IPS-18a (cell line): ENCODE results near the gene ARFGAP3.

Source experiments
- H3K27ac ChIP-seq: one replicate; pipeline ENCODE4 v1.5.1; 2013; ENCODE audit warnings: low read length
- H3K27me3 ChIP-seq: one replicate; pipeline ENCODE4 v1.6.1; 2013; ENCODE audit warnings: mild to moderate bottlenecking, low read length; ENCODE audit not compliant: control insufficient read depth, insufficient read depth
- H3K36me3 ChIP-seq: one replicate; pipeline ENCODE4 v1.6.1; 2013; ENCODE audit warnings: low read depth, low read length; ENCODE audit not compliant: control insufficient read depth
- H3K4me1 ChIP-seq: one replicate; pipeline ENCODE4 v1.6.1; 2013; ENCODE audit warnings: low read depth, low read length; ENCODE audit not compliant: control insufficient read depth
- H3K4me3 ChIP-seq: one replicate; pipeline ENCODE4 v1.5.1; 2013; ENCODE audit warnings: low read length
- H3K9ac ChIP-seq: one replicate; pipeline ENCODE4 v1.6.1; 2013; ENCODE audit warnings: mild to moderate bottlenecking, low read length, moderate library complexity
- H3K9me3 ChIP-seq: one replicate; pipeline ENCODE4 v1.6.1; 2013; ENCODE audit warnings: low read depth, low read length; ENCODE audit not compliant: control insufficient read depth

The ARFGAP3 gene

GRCh38 chr22:42881982-42882656 lies 25.0 kb upstream of the ARFGAP3 start:
- H3K27ac ChIP-seq = no peak overlapping the region
- no peaks in the 10 kb centered on the region for H3K9me3 ChIP-seq
- no peaks in the 10 kb centered on the region for H3K27me3 ChIP-seq
- H3K4me3 ChIP-seq = no peak overlapping the region
- H3K4me1 ChIP-seq = no peaks in the 10 kb centered on the region
- H3K9ac ChIP-seq = no peak overlapping the region
- peaks cover 31% of the 10 kb centered on the region for H3K36me3 ChIP-seq

DNA sequence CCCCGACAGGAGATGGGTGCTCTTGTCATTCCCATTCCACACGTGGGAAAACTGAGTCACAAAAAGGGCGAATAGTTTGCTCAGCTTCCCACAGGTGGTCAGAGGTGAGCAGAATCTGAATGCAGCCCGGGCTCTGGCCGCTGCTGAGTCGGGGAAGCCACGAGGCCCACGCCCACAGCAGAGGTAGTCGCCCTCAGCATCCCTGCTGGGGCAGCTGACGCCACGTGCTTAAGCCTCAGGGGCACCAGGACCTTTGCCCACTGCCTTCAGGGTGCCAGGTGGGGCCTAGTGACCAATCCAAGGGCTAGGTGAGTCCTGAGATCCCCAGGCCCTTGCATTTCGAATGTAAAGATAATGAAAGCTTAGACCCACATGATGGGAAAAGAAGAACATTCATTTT lies 24.2 kb upstream of the ARFGAP3 start:
- peaks cover 34% of the 10 kb centered on the region for H3K36me3 ChIP-seq
- H3K4me3 ChIP-seq = no peak overlapping the region
- H3K9me3 ChIP-seq = no peaks in the 10 kb centered on the region
- H3K9ac ChIP-seq = no peak overlapping the region
- no peaks in the 10 kb centered on the region for H3K4me1 ChIP-seq
- no peaks in the 10 kb centered on the region for H3K27me3 ChIP-seq
- H3K27ac ChIP-seq = no peak overlapping the region

- no peak overlapping the region for H3K9ac ChIP-seq
- no peaks in the 10 kb centered on the region for H3K27me3 ChIP-seq
- H3K4me3 ChIP-seq = no peak overlapping the region
- H3K9me3 ChIP-seq = no peaks in the 10 kb centered on the region
- peaks cover 34% of the 10 kb centered on the region for H3K36me3 ChIP-seq
- no peak overlapping the region for H3K27ac ChIP-seq
- no peaks in the 10 kb centered on the region for H3K4me1 ChIP-seq
These were observed 23.7 kb upstream of the ARFGAP3 start for GRCh38 chr22:42880815-42881214.

DNA sequence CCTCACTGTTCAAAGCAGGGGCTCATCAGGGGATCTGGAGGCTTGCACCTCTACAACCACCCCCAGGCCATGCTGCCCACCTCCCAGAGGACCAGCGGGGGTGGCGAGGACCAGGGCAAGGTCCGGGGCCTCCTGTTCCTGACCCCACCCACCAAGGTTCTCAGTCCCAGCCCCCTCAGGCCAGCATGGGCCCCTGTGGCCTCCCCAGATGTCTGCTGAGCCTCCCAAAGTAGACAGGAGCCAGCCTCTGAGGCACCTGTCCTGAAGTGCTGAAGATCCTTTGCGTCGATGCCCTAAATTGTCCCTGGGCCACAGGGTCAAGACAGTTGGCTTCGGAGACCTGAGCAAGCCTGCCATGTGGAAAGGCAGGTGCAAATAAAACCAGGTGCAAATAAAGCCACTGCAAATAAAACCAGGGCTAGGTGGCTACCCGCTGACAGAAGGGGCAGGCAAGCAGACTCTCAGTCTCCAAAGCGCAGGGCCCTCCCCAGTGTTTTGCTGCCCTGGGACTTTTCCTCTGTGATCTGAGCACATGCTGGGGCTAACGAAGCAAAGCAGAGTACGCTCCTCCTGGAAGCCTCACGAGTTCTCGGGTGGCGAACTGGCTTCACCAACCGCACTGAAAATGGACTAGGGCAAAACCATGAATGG lies 22.4 kb upstream of the ARFGAP3 start:
- Histone ChIP-seq H3K4me3 (no peak overlapping the region), H3K27me3 (no peaks in the 10 kb centered on the region), H3K9ac (no peak overlapping the region), H3K9me3 (no peaks in the 10 kb centered on the region), H3K27ac (no peak overlapping the region), H3K36me3 (peaks cover 38% of the 10 kb centered on the region), H3K4me1 (no peaks in the 10 kb centered on the region)

- no peak overlapping the region for H3K9ac ChIP-seq
- H3K27me3 ChIP-seq = no peaks in the 10 kb centered on the region
- H3K9me3 ChIP-seq = no peaks in the 10 kb centered on the region
- peaks cover 41% of the 10 kb centered on the region for H3K36me3 ChIP-seq
- no peaks in the 10 kb centered on the region for H3K4me1 ChIP-seq
- no peak overlapping the region for H3K4me3 ChIP-seq
- no peak overlapping the region for H3K27ac ChIP-seq
These were observed 21.7 kb upstream of the ARFGAP3 start for GRCh38 chr22:42878561-42879305.

- H3K4me3 ChIP-seq = no peak overlapping the region
- no peaks in the 10 kb centered on the region for H3K4me1 ChIP-seq
- H3K9me3 ChIP-seq = no peaks in the 10 kb centered on the region
- H3K27ac ChIP-seq = no peak overlapping the region
- H3K9ac ChIP-seq = no peak overlapping the region
- H3K36me3 ChIP-seq = peaks cover 38% of the 10 kb centered on the region
- no peaks in the 10 kb centered on the region for H3K27me3 ChIP-seq
These were observed 20.7 kb upstream of the ARFGAP3 start for GRCh38 chr22:42877597-42878340.

DNA sequence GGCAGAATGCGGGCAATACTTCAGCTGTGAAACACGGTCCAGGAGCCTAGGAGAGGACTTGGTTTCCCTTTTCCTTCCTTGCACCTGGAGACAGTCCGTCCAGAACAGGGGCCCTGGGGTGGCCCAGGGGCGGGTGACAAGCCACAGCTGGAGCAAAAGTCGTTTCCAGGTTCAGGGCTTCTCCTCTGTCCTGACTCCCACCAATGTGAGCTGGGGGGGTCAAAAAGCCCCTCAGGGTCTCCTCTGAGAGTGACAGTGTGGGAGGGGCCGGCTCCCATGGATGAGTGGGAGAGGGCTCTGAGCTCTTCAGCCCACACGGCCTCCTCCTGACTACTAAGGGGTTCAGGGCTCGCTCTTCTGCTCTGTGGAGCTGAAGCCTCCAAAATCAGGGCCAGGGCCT lies 20.1 kb upstream of the ARFGAP3 start:
- H3K4me1 ChIP-seq = no peaks in the 10 kb centered on the region
- no peak overlapping the region for H3K9ac ChIP-seq
- no peak overlapping the region for H3K4me3 ChIP-seq
- H3K27me3 ChIP-seq = no peaks in the 10 kb centered on the region
- no peaks in the 10 kb centered on the region for H3K9me3 ChIP-seq
- no peak overlapping the region for H3K27ac ChIP-seq
- H3K36me3 ChIP-seq = peaks cover 43% of the 10 kb centered on the region

DNA sequence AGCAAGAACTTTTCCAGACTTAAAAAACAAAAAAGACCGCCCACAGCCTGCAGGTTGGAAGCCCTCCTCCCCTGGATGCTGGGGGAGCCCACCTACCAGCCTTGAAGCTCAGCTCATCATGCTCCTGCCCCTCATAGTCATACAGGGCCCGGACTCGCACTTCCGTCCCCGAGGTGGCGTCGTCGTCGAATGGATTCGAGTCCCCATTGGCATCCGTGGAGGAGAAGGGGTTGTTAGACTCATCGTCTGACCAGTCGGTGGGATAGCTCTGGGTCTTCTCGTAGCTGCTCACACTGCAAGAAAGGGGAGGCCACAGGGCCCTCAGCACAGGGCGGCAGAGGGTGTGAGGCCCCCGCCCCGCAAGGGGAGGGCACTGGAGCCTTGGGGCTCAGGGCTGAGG lies 19.0 kb upstream of the ARFGAP3 start:
- no peaks in the 10 kb centered on the region for H3K27me3 ChIP-seq
- no peaks in the 10 kb centered on the region for H3K4me1 ChIP-seq
- H3K4me3 ChIP-seq = no peak overlapping the region
- H3K9ac ChIP-seq = no peak overlapping the region
- no peak overlapping the region for H3K27ac ChIP-seq
- peaks cover 36% of the 10 kb centered on the region for H3K36me3 ChIP-seq
- H3K9me3 ChIP-seq = no peaks in the 10 kb centered on the region

DNA sequence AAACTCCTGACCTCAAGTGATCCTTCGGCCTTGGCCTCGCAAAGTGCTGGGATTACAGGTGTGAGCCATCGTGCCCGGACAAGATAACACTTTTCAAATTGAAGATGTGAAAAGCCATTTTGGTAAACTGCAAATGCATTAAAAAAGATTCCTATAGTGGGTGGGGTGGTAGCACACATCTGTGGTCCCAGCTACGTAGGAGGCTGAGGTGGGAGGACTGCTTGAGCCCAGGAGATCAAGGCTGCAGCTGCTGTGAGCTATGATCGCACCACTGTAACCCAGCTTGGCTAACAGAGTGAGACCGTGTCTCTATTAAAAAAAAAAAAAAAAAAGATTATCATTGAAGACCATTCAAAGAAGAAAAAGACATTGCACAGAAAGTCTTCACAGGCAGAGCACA lies 16.9 kb upstream of the ARFGAP3 start:
- no peaks in the 10 kb centered on the region for H3K9me3 ChIP-seq
- H3K27ac ChIP-seq = no peak overlapping the region
- H3K27me3 ChIP-seq = no peaks in the 10 kb centered on the region
- peaks cover 43% of the 10 kb centered on the region for H3K36me3 ChIP-seq
- no peak overlapping the region for H3K4me3 ChIP-seq
- no peak overlapping the region for H3K9ac ChIP-seq
- H3K4me1 ChIP-seq = no peaks in the 10 kb centered on the region

DNA sequence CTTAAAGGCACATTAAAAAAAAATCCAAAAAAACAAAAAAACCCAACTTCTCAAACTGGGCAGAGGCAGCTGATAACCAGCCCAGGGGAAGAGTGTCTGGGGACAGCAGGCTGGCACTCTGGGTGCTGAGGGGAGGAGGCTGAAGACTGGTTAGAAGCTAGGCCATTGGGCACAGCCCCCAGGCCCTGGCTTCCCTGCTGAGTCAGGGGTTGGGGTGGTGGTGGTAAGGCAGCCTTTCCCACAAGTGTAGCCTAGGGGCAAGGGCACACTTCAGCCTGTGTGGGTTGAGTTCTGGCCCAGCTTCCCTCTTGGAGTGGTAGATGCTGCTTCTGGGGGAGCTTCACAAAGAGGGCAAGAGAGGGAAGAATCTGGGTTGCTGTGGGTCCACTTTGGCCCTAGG lies 16.3 kb upstream of the ARFGAP3 start:
- Histone ChIP-seq H3K27me3 (no peaks in the 10 kb centered on the region), H3K36me3 (peaks cover 40% of the 10 kb centered on the region), H3K4me1 (no peaks in the 10 kb centered on the region), H3K4me3 (no peak overlapping the region), H3K27ac (no peak overlapping the region), H3K9ac (no peak overlapping the region), H3K9me3 (no peaks in the 10 kb centered on the region)

GRCh38 chr22:42872821-42873220 lies 15.7 kb upstream of the ARFGAP3 start:
- peaks cover 36% of the 10 kb centered on the region for H3K36me3 ChIP-seq
- no peaks in the 10 kb centered on the region for H3K9me3 ChIP-seq
- no peaks in the 10 kb centered on the region for H3K4me1 ChIP-seq
- no peak overlapping the region for H3K4me3 ChIP-seq
- no peak overlapping the region for H3K9ac ChIP-seq
- no peaks in the 10 kb centered on the region for H3K27me3 ChIP-seq
- no peak overlapping the region for H3K27ac ChIP-seq
